Posterior cingulate gyrus (tissue), 11 donors: ENCODE results near the gene DBH.

ENCODE experiments used
- DNase-seq, 10 donors: peaks; one replicate each; pipeline versions ENCODE4 v3.0.0 to v3.0.0-alpha.2; 2020 to 2021; ENCODE audit warnings: mixed read lengths in 3 of 10
- intact Hi-C: fragments of 100-400 bp; cut with DNase I; formaldehyde crosslinking; loops from one replicate; pipeline ENCODE4 v1.15.1; 2023

Gene DBH

GRCh38 chr9:133603135-133603927 is 32.8 kb upstream of the DBH start:
- peak in 3 of 10 donors; percentile 23 to 54 (median 50) for DNase-seq
- intact Hi-C loops = no loop called here

DNA sequence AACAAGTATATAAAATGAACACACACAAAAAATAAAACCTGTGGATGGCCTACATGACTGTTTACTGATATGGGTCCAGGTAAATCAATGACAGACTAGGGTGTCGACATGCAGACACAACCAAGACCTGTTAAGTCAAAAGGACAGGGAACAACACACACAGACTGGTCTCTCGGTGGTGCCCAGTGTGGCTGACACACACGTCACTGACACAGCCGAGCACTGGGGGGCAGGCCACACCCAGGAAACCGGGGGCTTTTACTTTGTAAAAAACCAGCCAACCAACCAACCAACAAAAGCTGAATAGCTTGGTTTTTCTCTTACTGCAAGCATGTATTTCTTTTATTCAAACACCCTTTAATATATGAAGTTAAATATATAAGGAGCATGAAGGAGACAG is 31.9 kb upstream of the DBH start:
- intact Hi-C loops = no loop called here
- DNase-seq = peak in 3 of 10 donors; percentile 69 to 86 (median 82)

- intact Hi-C loops = no loop called here
- peak in 3 of 10 donors; percentile 75 to 85 (median 81) for DNase-seq
Measured at GRCh38 chr9:133604856-133605255, 31.3 kb upstream of the DBH start.

- intact Hi-C loops = no loop called here
- peak in 3 of 10 donors; percentile 59 to 67 (median 61) for DNase-seq
Measured at GRCh38 chr9:133605446-133605845, 30.7 kb upstream of the DBH start.

DNA sequence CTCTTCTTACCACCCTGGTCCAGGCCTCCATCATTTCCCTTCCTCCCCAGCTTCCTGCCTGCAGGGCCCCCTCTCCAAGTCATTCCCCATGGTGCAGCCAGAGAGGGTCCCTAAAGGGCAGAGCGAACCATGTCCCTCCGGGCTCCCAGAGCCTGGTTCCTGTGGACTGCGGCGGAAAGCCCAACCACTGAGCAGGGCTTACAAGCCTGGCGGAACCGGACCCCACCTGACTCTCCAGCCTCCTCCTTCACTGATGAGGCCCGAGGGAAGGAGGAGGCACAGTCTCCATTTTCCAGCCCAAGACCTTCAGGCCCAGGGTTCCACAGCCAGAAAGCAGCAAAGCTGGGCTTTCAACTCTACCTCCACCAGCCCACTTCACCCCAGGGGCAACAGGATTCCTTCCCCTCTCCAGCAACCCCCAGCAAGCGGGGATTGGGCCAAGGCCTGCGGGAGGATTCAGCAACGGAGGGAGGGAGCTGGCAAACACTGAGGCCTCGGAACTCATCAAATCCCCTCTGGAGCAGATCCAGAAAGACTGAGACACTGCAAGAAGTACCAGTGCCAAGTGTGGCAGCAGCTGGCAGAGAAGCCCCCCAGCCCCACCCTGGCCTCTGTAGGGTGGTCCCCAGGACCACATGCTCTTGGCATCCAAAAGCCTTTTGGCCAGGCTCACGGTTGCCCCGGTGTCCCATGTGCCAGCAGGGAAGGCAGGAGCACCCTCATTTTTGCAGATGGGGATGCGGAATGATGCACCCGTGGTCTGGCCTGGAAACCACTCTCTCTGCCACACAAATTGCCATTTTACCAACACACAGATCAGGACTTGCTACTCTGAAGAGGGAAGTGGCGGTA is 30.1 kb upstream of the DBH start:
- intact Hi-C loops = no loop called here
- DNase-seq = peak in 3 of 10 donors; percentile 74 to 82 (median 76)

DNA sequence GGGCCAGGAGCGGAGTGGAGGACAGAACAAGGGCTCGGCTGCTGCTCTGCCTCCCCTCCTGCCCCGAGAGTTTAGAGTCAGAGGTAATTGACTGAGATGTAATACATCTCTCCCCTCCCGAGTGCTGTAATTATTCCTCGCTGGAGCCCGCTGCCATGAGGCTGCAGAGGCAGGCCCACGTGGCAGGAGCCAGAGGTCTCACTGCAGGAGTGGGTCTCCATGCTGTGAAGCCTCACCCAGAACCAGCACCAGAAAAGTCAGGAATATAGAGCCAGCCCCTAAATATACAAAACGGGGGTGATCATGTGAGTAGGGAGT is 29.5 kb upstream of the DBH start:
- peak in 2 of 10 donors; percentile 70 to 79 for DNase-seq
- intact Hi-C loops = no loop called here

- DNase-seq = peak in 3 of 10 donors; percentile 73 to 83 (median 73)
- intact Hi-C loops = no loop called here
Measured at GRCh38 chr9:133607381-133607780, 28.8 kb upstream of the DBH start.

GRCh38 chr9:133607976-133608375 is 28.2 kb upstream of the DBH start:
- intact Hi-C loops = no loop called here
- peak in 3 of 10 donors; percentile 58 to 75 (median 68) for DNase-seq

DNA sequence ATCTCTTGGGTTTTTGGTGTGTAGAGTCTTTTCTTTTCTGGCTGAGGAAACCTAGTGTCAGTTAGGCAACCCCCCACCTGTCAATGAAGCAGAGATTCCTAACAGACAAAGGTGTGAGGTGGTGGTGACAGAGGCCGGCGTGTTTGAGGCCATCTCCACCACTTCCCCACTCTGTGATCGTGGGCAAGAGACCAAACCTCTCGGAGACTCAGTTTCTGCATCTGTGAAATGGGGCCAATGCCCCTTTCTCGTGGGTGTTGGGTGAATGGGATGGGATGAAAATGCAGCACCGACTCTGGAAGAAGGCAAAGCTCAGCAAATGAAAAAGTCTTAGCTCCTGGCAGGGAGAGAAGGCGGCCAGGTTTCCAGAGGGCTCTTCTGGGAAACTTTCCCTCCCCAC is 27.8 kb upstream of the DBH start:
- intact Hi-C loops = no loop called here

DNA sequence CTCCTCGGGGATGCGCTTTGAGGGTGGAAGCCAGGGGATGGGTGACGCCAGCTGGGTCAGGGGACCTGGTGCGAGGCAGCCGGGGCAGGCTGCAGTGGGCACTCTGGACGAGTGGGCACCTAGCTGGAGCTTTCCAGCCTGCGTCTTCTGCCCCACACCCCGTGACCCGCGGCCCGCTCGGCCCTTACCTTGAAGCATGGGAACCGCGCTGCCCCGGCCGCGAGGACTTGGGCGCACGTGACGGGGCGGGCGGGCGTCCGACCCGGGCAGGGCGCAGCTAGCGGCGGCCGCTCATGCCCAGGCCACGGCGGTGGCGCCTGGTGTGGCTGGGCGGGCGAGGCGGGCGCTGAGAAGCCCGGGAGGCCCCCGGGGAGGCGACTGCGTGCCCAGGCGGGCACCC is 27.3 kb upstream of the DBH start:
- intact Hi-C loops = no loop called here
- peak in 3 of 10 donors; percentile 71 to 77 (median 72) for DNase-seq

More for the DNA sequence above, 27.8 kb upstream of the DBH start:
- peak in 2 of 10 donors; percentile 54 to 65 for DNase-seq

GRCh38 chr9:133609311-133610098 is 26.7 kb upstream of the DBH start, which contains the start of gene FAM163B:
Gene FAM163B, minus strand, starts transcription at chr9:133609389. Its CDS starts 29,166 bp downstream, at chr9:133580223.
- intact Hi-C loops = loop anchor here (5.0 kb wide), 1 partner anchor 93 kb away; no protein-coding TSS in a partner anchor

GRCh38 chr9:133610845-133611244 is 25.3 kb upstream of the DBH start:
- intact Hi-C loops = loop anchor here (5.0 kb wide), 1 partner anchor 91 kb away; no protein-coding TSS in a partner anchor

More at GRCh38 chr9:133609311-133610098, 26.7 kb upstream of the DBH start, which contains the start of gene FAM163B:
- peak in 8 of 10 donors; percentile 29 to 93 (median 54) for DNase-seq

GRCh38 chr9:133612051-133612450 is 24.1 kb upstream of the DBH start:
- intact Hi-C loops = loop anchor here (5.0 kb wide), 1 partner anchor 90 kb away; no protein-coding TSS in a partner anchor
- DNase-seq = peak in 7 of 10 donors; percentile 52 to 92 (median 69)

More at GRCh38 chr9:133610845-133611244, 25.3 kb upstream of the DBH start:
- DNase-seq = no peak

DNA sequence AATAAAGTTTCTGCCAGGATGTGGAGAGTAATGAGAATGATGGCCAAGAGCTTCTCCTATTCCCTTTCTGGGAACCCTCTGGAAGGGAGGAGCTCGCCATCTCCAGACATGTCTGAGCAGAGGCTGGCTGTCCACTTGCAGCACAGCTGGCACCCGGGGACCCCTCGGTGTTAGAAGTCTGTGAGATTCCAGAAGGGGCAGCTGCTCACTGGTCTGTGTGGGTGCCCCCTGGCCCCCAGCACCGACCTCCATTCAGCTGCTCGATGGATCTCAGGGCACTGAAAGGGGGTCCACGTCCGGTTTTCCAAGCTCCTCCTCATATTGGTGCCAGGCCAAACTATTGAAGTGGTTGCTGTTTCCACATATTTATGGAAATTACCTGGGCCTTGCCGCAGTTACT is 23.3 kb upstream of the DBH start:
- DNase-seq = peak in 3 of 10 donors; percentile 22 to 68 (median 62)
- intact Hi-C loops = loop anchor here (5.0 kb wide), 1 partner anchor 89 kb away; no protein-coding TSS in a partner anchor

GRCh38 chr9:133613432-133613831 is 22.7 kb upstream of the DBH start:
- intact Hi-C loops = loop anchor here (5.0 kb wide), 1 partner anchor 89 kb away; no protein-coding TSS in a partner anchor
- DNase-seq = peak in 3 of 10 donors; percentile 14 to 44 (median 24)

- intact Hi-C loops = loop anchor here (5.0 kb wide), 1 partner anchor 88 kb away; no protein-coding TSS in a partner anchor
- DNase-seq = peak in 3 of 10 donors; percentile 36 to 51 (median 47)
Measured at GRCh38 chr9:133614056-133614455, 22.1 kb upstream of the DBH start.

- peak in 2 of 10 donors; percentile 27 to 47 for DNase-seq
- intact Hi-C loops = loop anchor here (5.0 kb wide), 1 partner anchor 88 kb away; no protein-coding TSS in a partner anchor
Measured at GRCh38 chr9:133614678-133615077, 21.5 kb upstream of the DBH start.

GRCh38 chr9:133615186-133615585 is 21.0 kb upstream of the DBH start:
- intact Hi-C loops = no loop called here
- DNase-seq = peak in 2 of 10 donors; percentile 51 to 67

GRCh38 chr9:133615606-133616188 is 20.5 kb upstream of the DBH start:
- intact Hi-C loops = no loop called here
- peak in 3 of 10 donors; percentile 35 to 66 (median 58) for DNase-seq
